HG02588 (cell line): ENCODE measurements around the gene GSTT2.

ENCODE experiments used
- ATAC-seq: cut with Tn5 transposase; IDR thresholded peaks from one replicate; pipeline ENCODE4 v1.9.1; 2021; ENCODE audit warnings: mild to moderate bottlenecking, moderate library complexity; ENCODE audit not compliant: unreplicated experiment

GSTT2 gene

DNA sequence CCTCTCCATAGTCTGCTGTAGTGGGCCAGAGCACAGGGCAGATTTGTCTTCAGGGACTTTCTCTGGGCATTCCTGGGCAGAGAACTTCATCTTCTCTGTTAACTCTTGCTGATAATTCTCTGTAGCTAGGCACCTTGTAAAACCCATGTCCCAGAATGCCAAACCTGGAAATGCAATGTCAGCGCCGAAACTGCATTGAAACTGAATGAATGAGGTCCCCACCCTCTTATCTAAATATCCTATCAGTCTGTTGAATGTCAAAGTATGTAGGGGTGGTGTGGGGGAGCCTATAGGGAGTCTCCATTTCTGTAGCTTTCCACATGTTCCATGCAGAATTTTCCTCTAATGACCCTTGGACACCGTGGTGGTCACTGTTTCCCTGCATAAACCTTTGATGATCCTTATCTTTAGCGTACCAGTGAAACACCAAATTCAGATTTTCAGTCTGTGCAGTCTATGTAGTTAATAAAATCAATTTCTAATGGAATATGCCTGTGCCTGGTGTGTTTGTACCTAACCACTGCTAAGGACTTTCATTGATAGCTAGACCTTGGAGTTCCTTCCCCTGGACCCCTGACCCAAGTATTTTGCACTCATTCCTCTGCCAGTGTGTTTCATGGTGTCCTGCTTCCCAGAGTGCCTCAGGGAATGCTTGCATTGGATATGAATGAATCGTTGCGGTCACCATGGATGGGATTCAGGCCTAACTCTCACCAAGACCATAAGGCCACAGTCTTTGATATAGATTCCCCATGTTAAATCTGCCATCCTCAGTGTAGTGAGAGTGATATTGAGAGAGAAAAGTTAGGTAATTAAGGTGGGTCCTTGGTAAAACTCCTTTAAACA is 28.7 kb downstream of the GSTT2 start:
- no peak for ATAC-seq

DNA sequence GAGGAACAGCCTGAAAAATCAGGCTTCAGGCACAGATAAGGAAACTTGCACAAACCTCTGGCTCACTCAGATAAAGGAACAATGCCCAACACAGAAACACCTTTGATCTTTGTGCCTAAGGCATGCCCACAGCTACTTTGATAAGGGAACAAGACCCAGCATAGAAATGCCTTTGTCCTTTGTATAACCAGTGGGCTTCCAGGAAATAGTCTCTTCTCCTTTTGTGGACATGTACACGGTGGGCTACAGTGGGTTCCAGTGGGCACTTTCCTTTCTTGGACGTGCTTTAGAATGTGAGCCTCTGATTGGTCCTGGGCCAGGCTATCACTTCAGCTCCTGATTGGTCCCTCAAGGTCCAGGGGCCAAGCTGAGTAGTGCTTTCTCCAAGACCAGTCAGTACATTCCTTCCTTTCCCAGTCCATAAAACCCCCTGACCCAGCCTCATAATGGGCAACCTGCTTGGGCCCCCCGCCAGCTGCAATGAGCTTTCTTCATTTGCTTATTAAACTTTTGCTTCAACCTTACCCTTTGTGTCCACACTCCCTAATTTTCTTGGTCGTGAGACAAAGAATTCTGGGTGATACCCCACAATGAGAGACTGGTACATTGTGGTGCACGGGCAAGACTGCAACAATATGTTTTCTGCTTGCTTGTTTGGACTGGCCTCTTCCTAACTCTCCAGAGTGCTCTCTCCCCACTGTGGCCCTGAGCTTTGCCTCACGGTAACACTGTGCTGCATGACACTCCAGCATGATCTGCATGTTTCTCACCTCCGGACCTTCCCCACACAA is 29.5 kb downstream of the GSTT2 start:
- no peak for ATAC-seq

DNA sequence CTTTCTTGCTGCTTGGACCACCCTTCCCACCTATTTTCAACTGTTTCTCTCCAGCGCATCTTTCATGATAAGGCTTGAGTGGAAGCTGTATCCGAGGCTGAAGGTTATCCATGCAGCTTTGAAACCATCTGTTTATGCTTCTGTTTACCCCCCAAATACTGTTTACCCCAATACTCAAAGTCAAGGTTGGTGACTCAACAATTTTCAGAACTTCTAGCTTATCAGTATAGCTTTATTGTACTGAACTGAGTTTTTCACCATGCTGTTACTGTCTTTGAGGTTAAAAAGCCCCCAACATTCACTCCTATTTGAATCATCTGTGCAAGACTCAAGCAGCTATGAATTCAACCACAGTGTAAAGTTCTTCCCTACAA is 30.1 kb downstream of the GSTT2 start:
- no peak for ATAC-seq

DNA sequence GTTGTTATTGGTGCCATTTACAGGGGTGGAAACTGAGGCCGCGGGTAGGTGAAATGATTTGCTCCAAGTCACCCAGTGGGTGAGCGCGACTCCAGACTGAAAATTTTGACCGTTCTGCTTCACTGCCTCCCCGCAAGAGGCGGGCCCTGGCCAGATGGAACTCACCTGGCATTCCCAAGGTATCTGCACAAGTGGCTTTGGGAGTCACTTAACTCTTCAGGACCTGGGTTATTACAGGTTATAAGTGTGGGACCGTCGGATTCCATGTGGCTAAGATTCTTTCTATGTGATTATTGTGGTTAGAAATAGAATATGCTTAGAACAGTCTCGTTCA is 31.8 kb downstream of the GSTT2 start:
- ATAC-seq: no peak

DNA sequence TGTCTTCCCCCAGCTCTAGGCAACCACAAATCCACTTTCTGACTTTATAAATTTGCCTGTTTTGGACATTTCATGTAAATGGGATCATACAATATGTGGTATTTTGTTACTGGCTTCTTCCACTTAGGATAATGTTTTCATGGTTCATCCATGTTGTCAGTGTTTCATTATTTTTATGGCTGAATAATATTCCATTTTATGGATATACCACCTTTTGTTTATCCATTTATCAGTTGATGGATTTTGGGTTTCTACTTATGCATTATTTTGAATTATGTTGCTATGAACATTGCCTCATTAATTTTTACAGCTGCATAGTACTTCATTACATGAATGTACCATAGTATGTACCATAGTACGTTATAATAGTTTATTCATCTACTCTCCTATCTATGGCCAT is 36.2 kb downstream of the GSTT2 start:
- no peak for ATAC-seq

DNA sequence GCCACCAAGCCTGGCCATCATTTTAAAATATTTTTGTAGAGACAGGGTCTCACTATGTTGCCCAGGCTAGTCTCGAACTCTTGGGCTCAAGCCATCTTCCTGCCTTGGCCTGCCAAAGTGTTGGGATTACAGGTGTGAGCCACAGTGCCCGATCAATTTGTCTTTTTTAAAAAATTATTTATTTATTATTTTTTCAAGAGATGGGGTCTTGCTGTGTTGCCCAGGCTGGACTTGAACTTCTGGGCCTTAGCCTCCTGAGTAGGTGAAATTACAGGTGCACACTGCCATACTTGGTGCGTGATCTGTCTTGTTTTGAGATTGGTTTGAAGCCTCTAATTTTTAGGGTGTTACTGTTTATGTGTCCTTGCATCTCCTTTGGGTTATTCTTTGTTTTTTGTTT is 41.4 kb downstream of the GSTT2 start:
- ATAC-seq: no peak

DNA sequence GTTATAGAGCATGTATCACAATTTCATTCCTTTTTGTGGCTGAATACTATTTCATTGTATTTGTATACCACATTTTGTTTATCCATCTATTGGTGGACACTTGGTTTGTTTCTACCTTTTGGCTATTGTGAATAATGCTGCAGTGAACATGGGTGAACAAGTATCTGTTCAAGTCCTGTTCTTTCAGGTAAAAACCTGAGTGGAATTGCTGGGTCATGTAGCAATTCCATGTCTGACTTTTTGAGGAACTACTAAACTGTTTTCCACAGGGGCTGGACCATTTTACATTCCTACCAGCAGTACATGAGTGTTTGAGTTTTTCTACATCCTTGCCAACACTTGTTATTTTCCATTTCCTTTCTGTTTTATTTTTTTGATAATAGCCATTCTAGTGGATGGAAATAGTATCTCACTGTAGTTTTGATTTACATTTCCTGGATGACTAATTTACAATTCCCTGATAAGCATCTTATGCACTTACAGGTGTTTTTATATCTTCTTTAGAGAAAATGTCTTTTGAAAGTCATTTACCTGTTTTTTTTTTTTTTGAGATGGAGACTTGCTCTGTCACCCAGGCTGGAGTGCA is 43.4 kb downstream of the GSTT2 start:
- no peak for ATAC-seq

DNA sequence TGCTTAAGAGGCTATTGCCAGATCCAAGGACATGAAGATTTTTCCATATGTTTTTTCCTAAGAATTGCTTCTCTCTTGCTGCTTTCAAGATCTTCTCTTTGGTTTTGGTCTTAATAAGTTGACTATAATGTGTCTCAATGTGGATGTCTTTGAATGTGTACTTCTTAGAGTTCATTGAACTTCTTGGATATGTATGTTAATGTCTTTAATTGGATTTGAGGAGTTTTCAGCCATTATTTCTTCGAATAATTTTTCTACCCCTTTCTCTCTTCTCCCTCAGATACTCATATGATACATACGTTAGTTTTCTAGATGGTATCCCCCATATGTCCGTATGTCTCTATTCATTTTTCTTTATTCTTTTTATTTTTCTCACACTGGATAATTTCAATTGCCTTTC is 44.4 kb downstream of the GSTT2 start:
- ATAC-seq: no peak

DNA sequence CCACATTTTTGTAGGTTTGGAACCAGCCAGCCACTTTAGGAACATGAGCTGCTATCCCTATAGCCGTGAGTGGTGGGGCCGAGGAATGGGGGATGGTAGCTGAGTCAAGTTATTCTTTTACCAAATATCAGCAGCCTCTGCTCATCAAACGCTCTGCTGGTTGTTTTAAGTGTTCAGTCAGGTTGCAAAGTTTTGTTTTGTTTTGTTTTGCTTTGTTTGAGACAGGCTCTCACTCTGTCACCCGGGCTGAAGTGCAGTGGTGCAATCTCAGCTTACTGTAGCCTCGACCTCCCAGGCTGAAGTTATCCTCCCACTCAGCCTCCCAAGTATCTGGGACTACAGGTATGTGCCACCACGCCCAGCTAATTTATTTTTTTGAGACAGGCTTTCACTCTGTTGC is 45.5 kb downstream of the GSTT2 start:
- ATAC-seq: no peak

DNA sequence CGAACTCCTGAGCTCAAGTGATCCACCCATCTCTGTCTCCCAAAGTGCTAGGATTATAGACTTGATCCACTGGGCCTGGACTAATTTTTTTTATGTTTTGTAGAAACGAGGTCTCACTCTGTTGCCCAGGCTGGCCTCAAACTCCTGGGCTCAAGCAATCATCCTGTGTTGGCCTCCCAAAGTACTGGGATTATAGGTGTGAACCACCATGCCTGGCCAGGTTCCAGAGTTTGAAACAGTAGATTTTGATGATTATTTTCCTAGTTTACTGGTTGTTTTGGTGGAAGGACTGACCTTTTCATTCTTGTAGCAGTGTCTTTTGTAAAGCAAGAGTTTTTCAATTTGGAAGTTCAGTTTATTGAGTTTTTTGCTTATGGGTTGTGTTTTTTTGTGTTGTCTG is 46.1 kb downstream of the GSTT2 start:
- no peak for ATAC-seq

DNA sequence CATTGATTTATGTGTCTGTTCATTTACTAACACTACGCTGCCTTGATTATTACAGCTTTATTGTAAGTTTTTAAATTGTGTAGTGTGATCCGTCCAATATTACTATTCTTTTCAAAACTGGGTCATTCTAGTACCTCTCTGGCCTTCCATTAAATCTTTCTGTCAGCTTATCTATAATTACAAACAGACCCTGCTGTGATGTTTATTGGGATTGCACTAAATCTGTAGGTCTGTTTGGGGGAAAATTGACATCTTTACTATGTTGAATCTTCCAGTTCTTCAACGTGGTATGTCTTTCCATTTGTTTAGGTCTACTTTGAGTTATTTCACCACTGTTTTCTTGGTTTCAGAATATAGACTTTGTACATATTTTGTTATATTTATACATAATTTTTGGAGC is 46.8 kb downstream of the GSTT2 start:
- no peak for ATAC-seq

DNA sequence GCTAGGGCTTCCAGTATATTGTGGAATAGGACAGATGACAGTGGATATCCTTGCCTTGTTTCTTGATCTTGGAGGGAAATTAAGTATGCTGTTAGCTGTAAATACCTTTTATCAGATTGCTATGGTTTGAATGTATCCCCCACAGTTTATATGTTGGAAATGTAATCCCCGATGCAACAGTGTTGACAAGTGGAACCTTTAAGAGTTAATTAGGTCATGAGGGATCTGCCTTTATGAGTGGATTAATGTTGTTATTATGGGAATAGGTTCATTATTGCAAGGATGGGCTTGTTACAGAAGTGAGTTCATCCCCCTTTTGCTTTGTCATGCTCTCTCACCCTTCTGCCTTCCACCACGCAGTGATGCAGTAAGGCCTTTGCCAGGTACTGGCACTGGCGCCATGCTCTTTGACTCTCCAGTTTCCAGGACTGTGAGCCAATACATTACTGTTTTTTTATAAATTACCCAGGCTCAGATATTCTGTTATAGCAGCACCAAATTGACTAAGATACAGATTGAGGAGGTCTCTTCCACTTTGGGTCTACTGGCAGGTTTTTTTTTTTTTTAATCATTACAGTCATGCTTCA is 47.5 kb downstream of the GSTT2 start:
- ATAC-seq: no peak

DNA sequence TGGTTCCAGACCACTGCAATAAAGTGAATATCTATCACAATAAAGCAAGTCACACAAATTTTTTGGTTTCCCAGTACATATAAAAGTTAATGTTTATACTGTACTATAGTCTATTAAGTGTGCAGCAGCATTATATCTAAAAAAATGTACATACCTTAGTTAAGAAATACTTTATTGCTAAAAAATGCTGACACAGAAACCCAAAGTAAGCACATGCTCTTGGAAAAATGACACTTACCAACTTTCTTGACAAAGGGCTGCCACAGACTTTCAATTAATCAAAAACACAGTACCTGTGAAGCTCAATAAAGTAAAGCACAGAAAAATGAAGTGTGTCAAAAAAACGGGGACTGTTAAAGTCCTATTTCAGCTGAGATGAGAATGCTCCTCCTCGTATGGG is 48.1 kb downstream of the GSTT2 start:
- no peak for ATAC-seq

DNA sequence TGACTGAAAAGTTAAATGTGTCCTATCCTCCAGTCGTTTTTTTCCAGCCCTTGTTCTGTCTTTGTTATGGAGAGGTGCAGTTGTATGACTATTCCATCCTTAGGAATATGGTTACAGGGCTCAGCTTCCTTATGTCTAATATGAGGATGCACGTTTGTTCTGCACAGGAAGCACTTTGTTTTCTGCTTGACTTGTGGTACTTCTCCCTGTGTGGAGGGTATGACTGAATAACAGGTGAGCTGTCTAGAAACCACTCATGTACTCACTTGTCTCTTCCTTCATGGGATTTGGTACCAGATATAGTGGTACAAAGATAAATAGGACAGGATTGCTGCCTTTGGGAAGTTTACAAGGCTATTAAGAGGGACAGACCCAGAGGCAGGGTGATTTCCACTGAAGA is 48.6 kb downstream of the GSTT2 start:
- no peak for ATAC-seq

DNA sequence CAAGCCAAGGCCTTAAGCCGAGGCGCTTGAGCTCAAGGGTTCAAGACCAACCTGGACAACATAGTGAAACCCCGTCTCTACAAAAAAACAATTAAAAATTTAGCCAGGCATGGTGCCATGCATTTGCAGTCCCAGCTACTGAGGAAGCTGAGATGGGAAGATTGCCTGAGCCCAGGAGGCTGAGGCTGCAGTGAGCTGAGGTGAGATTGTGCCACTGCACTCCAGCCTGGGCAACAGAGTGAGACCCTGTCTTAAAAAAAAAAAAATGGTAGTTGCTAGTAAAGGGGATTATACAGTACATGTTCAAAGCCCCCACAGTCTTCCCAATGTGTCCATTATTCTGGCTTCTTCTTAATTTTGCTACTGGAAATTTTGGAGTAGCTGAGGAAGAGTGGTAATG is 49.4 kb downstream of the GSTT2 start:
- no peak for ATAC-seq

DNA sequence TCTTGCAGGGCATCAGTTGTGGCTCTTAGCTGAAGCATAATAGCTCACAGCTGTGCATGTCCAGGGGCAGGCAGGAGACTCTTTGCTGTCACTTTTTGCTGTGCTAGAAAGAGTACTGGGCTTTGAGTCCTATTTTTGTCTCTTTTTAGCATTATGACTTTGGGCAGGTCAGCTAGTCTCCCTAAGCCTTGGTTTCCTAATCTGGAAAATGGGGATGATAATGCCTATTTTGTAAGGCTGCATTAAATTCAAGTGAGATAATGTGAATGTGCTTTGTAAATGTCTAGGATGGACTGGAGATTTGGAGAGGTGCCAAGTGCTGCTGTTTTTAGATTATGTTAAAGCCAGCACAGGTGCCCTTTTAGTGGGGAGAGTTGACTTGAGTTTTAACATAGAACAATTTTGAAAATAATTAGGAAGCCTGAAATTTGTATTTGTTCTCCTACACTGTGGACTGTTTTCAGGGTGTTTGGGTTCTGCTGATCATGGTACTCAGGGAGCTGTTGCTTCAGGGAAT is 50.3 kb downstream of the GSTT2 start:
- ATAC-seq: no peak
